ENCODE data around the gene CELSR1.

GRCh38 chr22:46453006-46453828 lies 84.2 kb downstream of the CELSR1 start:
- TF ChIP-seq ZBTB34 (CRISPR knock-in tag; IDR thresholded peaks at IDR 0.05) (peak; percentile 89), EHMT2 (IDR thresholded peaks at IDR 0.05; ENCODE audit: borderline replicate concordance, low read depth, low read length) (no peak), SMYD3 (CRISPR knock-in tag; IDR thresholded peaks at IDR 0.05) (peak; percentile 54; the same call in 1 of the 2 replicates), TIGD3 (CRISPR knock-in tag; IDR thresholded peaks at IDR 0.05; ENCODE audit: borderline replicate concordance) (no peak), ZFP91 (CRISPR knock-in tag; IDR thresholded peaks at IDR 0.05; ENCODE audit: borderline replicate concordance) (peak; percentile 33; the same call in 1 of the 2 replicates), SALL2 (CRISPR knock-in tag; IDR thresholded peaks at IDR 0.05) (0 out of 2 replicates have a peak, but pooled peaks have one; percentile 46), CTCF (CRISPR knock-in tag; IDR thresholded peaks at IDR 0.05) (peak; percentile 7; the same call in 1 of the 2 replicates), RFX1 (IDR thresholded peaks at IDR 0.05) (no peak)
